ENCODE results near the gene GPA33. TPM values are rescaled to one million over a fixed set of nuclear protein-coding genes. Genes with fewer than 3 reads are reported as not detected.
A peak's percentile ranks its signal among the peaks of the same experiment; 100 is the strongest.
"Not testable (repeated sequence)": the region's sequence is repeated elsewhere in the genome, so short reads cannot be mapped to it uniquely, and the experiment has no call there.

GPA33 gene
- total RNA-seq, 1 experiment from 2014 or later: not detected

DNA sequence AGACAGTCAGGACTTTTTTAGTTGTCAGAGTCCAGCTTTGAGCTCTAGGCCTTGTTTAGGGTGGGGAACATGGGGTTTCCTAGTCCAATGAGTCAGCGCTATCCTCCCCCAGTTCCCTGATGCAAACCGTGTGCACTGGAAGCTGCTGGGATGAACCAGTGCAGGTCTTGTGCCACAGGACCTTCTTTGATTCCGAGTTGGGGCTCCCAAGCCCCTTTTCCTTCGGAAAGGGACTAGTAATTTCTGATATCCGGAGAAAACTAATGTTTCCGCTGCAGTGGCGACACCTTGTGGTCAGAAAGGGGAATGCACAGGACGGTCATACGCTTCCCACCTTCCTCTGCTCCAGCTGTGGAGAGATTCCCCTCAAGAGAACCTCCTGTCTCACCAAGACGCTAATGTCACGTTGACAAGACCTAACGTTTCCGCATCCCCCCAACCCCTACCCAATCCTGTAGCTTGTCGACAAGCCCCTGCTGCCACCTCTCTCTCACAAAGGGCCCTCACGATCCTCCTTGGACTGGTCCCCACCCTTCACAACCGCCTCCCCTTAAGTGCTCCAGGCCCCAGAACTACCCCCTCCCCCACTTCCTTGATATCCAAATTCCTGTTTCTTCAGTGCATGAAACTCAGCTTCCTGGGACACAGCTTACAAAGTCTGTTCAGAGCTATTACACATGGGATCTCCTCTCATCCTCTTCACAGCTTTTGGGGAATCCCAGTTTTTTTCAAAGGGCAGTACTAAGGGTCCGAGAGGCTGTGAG is 30.9 kb downstream of the GPA33 start:
- DNase-seq (ENCODE audit: low spot score): peak; percentile 62

DNA sequence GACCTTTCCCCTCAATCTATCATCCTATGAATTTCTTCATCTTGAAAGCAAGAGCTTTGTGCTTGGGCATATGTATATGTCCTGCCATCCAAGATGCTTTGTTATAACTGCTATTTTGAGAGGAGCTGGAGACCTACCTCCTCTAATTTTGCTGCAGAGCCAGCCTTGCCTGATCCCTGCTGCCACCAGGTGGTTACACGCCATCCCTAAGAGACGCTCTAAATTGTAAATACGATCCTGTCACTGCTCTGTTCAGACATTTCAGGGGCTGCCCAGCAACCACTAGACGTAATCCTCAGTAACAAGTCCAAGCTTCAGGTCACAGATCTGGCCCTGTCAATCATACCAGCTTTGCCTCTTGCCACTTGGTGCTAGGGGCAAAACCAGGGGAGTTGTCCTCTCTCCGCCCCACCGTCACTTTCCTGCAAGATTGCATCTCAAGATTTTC is 32.9 kb downstream of the GPA33 start:
- peak; percentile 77 for DNase-seq (ENCODE audit: low spot score)

GRCh38 chr1:167056529-167057231 is 33.5 kb downstream of the GPA33 start:
- DNase-seq (ENCODE audit: low spot score): no peak

DNA sequence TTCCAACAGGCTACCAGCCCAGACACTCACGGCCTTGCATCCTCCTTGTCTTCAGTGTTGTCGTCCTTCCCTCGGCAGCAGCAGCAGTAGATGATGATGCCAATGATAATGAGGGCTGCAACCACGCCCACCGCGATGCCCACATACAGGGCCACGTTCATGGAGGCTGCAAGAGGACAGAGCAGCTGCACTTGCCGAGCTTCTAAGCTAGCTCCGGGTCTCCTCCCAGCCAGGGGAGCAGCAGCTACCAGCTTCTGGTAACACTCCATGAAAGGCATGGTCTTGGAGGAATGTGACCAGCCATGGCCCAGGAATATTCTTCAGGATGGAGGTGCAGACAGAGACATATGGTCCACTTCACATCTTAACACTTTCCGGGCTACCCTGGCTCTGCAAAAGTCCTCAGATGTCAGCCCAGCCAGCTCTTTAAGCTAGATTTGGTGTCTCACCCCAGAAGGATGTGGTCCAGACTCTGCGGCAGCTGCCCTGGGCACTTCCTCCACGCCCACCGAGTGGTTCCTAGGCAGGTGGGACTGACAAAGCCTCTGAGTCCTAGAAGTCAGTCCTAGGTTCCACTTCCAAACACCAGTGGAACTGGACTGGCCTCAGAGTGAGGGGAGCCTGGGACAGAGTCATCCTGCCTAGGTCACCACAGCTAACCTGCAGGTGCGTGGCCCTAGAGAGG is 35.1 kb downstream of the GPA33 start:
- DNase-seq (ENCODE audit: low spot score): no peak

DNA sequence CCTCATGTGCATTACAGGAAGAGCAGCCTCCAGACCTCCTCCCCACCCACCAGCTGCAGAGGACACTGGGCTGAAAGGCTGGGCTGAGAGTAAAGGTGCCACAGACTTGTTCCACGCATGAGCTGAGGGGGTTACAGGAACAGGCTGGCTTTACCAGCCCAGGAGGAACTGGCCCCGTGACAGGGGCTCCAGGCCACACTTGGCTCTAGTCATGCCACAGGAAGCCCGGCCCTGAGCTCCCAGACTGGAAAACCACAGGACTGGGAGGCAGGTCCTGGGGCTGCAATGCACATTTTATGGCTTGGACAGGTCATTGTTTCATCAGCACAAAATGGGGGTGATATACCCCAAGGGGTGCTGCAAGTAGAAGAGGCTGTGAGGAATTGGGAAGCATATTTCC is 35.6 kb downstream of the GPA33 start:
- DNase-seq (ENCODE audit: low spot score): peak; percentile 38

GRCh38 chr1:167052389-167052788 is 37.8 kb downstream of the GPA33 start:
- no peak for DNase-seq (ENCODE audit: low spot score)

- DNase-seq (ENCODE audit: low spot score): no peak
Observed at GRCh38 chr1:167051907-167052306, 38.3 kb downstream of the GPA33 start.

DNA sequence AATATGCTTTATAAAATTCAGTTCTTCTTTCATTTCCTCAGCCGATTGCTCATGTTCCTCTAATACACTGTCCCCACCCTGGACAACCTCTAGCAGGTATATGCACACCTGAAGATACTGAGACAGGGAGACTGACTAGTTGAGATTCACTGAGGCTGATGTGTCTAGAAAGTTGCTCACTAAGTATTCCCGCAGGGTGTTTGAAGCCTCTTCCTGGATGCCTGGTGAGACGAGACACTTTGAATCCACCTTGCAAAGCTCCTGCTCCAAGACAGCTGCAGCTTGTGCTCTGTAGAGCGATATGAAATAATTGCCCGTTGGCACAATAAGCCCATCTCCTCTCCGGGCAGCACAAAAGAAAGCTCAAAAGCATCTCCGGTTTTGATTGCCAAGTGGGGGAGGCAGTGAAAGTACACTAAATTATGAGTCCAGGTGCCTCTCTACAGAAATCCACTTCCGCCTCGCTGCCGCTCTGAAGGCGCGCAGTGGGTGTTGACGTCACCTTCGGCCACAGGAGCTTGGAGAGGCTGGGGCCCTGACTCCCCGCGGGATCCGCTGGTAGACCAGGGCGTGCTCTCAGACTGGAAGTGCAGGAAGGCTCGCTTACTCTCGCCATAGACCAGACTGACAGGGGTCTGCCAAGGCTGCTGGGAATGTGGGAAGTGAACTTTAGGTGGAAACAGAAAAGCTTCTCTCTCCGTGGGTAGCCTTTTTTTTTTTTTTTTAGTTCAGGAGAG is 46.3 kb downstream of the GPA33 start:
- DNase-seq (ENCODE audit: low spot score): peak; percentile 84

DNA sequence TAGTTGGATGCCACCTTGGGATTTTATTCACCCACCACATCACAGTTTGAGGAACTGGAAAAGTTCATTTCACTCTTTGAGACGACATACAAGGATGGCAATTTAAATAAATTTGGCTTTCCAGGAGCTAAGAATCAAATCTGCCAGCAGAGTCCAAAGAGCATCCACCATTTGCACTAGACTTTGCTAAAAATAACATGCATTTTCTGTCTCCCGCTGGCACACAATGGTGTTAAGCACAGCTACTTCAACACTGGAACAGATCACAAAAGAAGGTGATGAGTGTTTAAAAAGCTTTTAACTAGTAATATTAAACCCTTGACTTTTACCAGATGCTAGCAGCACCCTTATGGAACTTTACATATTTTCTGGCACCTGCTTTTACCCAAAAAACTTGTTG is 56.5 kb downstream of the GPA33 start:
- DNase-seq (ENCODE audit: low spot score): no peak

DNA sequence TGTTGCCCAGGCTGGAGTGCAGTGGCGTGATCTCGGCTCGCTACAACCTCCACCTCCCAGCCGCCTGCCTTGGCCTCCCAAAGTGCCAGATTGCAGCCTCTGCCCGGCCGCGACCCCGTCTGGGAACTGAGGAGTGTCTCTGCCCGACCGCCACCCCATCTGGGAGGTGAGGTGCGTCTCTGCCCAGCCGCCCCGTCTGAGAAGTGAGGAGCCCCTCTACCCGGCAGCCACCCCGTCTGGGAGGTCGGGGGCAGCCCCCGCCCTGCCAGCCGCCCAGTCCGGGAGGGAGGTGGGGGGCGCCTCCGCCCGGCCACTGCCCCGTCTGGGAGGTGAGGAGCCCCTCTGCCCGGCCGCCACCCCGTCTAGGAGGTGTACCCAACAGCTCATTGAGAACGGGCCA is 60.6 kb downstream of the GPA33 start:
- DNase-seq (ENCODE audit: low spot score): not testable (repeated sequence)

DNA sequence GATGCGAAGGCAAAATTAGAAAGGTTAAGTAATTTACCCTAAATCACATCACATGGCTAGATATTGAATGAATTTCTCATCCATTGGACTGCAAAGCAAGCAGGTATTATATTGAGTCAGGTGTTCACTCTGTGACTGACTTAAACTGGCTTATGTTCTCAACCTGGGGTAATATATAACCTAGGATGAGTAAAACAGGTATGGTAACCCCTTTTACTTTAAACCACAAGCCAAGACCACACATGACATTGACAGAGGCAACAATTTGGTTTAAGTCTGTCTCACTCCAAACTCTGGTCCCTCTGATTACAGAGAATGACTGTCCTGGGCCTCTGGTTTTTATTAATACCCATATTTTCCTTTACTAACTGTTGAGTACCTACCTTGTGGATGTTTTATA is 67.8 kb downstream of the GPA33 start:
- no peak for DNase-seq (ENCODE audit: low spot score)

- no peak for DNase-seq (ENCODE audit: low spot score)
Observed at GRCh38 chr1:167016100-167016750, 74.0 kb downstream of the GPA33 start.

- DNase-seq (ENCODE audit: low spot score): no peak
Observed at GRCh38 chr1:167013108-167013929, 76.9 kb downstream of the GPA33 start.

GRCh38 chr1:167012570-167012969 is 77.6 kb downstream of the GPA33 start:
- no peak for DNase-seq (ENCODE audit: low spot score)

- DNase-seq (ENCODE audit: low spot score): no peak
Observed at GRCh38 chr1:167011560-167012191, 78.5 kb downstream of the GPA33 start.

GRCh38 chr1:167003711-167004110 is 86.5 kb downstream of the GPA33 start:
- no peak for DNase-seq (ENCODE audit: low spot score)
